ENCODE data around the gene PFKL.
"Not testable (repeated sequence)": the region's sequence is repeated elsewhere in the genome, so short reads cannot be mapped to it uniquely, and the experiment has no call there.

Gene PFKL

GRCh38 chr21:44296916-44297315 is 2.9 kb upstream of the PFKL start:
- H3K36me3 ChIP-seq (ENCODE audit: control insufficient read depth, insufficient read depth, low read length): no peaks in the 10 kb centered on the region
- WGBS, 2 experiments (ENCODE audit: insufficient coverage in 2 of 2): 81 to 87% methylated on average over 9 to 13 of the region's 13 CpGs

DNA sequence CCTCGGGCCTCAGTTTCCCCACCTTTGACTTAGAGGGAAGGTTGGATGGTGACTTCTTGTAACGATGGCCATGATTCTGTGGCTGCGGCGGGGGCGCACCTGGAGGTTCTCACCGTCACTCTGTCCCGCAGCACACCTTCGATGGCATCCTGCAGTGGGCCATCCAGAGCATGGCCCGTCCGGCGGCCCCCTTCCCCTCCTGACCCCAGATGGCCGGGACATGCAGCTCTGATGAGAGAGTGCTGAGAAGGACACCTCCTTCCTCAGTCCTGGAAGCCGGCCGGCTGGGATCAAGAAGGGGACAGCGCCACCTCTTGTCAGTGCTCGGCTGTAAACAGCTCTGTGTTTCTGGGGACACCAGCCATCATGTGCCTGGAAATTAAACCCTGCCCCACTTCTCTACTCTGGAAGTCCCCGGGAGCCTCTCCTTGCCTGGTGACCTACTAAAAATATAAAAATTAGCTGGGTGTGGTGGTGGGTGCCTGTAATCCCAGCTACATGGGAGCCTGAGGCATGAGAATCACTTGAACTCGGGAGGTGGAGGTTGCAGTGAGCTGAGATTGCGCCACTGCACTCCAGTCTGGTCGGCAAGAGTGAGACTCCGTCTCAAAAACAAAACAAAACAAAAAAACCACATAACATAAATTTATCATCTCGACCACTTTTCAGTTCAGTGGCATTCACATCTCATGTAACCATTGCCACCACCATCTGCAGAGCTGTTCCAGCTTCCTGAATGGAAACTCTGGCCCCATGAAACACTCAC is 2.1 kb upstream of the PFKL start:
- 37 to 38% methylated on average over 21 of the region's 22 CpGs for WGBS, 2 experiments (ENCODE audit: insufficient coverage in 2 of 2)
- Histone ChIP-seq H3K4me1 (ENCODE audit: control insufficient read depth, insufficient read depth, low read length, poor library complexity, severe bottlenecking) (peaks cover 3% of the 10 kb centered on the region), H3K36me3 (ENCODE audit: control insufficient read depth, insufficient read depth, low read length) (no peaks in the 10 kb centered on the region), H3K9me3 (ENCODE audit: control insufficient read depth, low read length) (no peaks in the 10 kb centered on the region), H3K27ac (ENCODE audit: low read depth, low read length, severe bottlenecking) (no peak overlapping the region), H3K4me3 (ENCODE audit: extremely low read depth, insufficient read depth, low read length, poor library complexity, severe bottlenecking) (no peak overlapping the region)

More at GRCh38 chr21:44296916-44297315, 2.9 kb upstream of the PFKL start:
- H3K27ac ChIP-seq (ENCODE audit: low read depth, low read length, severe bottlenecking): no peak overlapping the region
- H3K9me3 ChIP-seq (ENCODE audit: control insufficient read depth, low read length): no peaks in the 10 kb centered on the region
- H3K4me1 ChIP-seq (ENCODE audit: control insufficient read depth, insufficient read depth, low read length, poor library complexity, severe bottlenecking): peaks cover 3% of the 10 kb centered on the region
- H3K4me3 ChIP-seq (ENCODE audit: extremely low read depth, insufficient read depth, low read length, poor library complexity, severe bottlenecking): no peak overlapping the region

GRCh38 chr21:44298301-44298700 is 1.6 kb upstream of the PFKL start:
- Histone ChIP-seq H3K36me3 (ENCODE audit: control insufficient read depth, insufficient read depth, low read length) (no peaks in the 10 kb centered on the region), H3K4me3 (ENCODE audit: extremely low read depth, insufficient read depth, low read length, poor library complexity, severe bottlenecking) (no peak overlapping the region), H3K27ac (ENCODE audit: low read depth, low read length, severe bottlenecking) (no peak overlapping the region), H3K4me1 (ENCODE audit: control insufficient read depth, insufficient read depth, low read length, poor library complexity, severe bottlenecking) (peaks cover 3% of the 10 kb centered on the region), H3K9me3 (ENCODE audit: control insufficient read depth, low read length) (no peaks in the 10 kb centered on the region)
- 88 to 100% methylated on average over 1 of the region's 2 CpGs for WGBS, 2 experiments (ENCODE audit: insufficient coverage in 2 of 2)

DNA sequence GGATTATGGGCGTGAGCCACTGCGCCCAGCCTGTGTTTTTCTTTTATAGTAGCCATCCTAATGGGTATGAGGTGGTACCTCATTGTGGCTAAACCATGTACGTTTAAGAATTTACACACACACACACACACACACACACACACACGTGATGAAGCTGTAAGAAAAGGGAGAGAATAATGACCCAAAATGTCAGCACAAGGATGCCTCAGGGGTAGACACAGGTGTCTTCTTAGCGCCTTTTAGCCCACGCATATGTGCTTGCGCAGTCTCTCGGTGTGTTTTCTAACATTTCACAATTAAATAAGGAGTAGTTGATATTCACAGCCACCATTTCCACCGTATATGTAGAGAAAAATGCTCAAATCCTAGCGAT is 782 bp upstream of the PFKL start:
- Histone ChIP-seq H3K9me3 (ENCODE audit: control insufficient read depth, low read length) (no peaks in the 10 kb centered on the region), H3K36me3 (ENCODE audit: control insufficient read depth, insufficient read depth, low read length) (no peaks in the 10 kb centered on the region), H3K4me1 (ENCODE audit: control insufficient read depth, insufficient read depth, low read length, poor library complexity, severe bottlenecking) (peaks cover 3% of the 10 kb centered on the region), H3K27ac (ENCODE audit: low read depth, low read length, severe bottlenecking) (no peak overlapping the region), H3K4me3 (ENCODE audit: extremely low read depth, insufficient read depth, low read length, poor library complexity, severe bottlenecking) (peak overlapping the region; percentile 69)
- WGBS, 2 experiments (ENCODE audit: insufficient coverage in 2 of 2): 17% methylated on average over 1 of the region's 10 CpGs; no CpG with 5 or more reads in 1 of the 2 experiments

DNA sequence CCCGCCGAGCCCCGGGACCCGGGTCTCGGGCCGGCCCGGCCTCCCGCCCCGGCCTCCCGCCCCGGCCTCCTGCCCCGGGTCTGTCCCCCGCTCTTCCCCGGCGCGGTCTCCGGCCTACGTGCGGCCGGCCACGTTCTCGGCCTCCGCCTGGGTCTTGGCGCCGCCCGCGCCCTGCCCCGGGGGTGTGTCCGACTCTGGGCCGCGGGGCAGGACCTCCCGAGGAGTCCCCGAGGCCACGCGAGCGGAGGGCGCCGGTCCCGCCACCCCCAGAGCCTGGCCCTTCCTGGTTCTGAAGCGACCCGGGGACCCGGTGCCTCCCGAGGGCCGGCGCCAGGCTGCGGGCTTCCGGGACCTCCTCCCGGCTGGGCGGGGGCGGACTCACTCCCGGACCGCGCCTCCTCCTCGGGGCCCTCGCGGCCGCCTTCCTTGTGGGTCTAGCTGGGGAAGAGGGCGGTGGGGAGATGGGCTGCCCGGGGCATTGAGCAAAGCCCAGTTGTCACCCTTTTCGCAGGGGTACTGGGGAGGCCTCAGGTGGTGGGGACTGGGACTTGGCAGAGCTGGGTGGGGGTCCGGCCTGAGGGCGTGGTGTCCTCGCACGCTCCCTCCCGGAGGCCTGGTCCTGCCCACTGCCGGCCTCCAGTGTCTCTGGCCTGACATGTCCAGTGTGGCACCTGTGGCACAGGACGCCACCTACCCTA is 558 bp downstream of the PFKL start:
- no peaks in the 10 kb centered on the region for H3K36me3 ChIP-seq (ENCODE audit: control insufficient read depth, insufficient read depth, low read length)
- no peaks in the 10 kb centered on the region for H3K9me3 ChIP-seq (ENCODE audit: control insufficient read depth, low read length)
- H3K4me3 ChIP-seq (ENCODE audit: extremely low read depth, insufficient read depth, low read length, poor library complexity, severe bottlenecking): peak overlapping the region; percentile 69
- H3K4me1 ChIP-seq (ENCODE audit: control insufficient read depth, insufficient read depth, low read length, poor library complexity, severe bottlenecking): peaks cover 5% of the 10 kb centered on the region
- H3K27ac ChIP-seq (ENCODE audit: low read depth, low read length, severe bottlenecking): no peak overlapping the region
- WGBS, 2 experiments (ENCODE audit: insufficient coverage in 2 of 2): 0 to 1% methylated on average over 45 to 53 of the region's 67 CpGs

DNA sequence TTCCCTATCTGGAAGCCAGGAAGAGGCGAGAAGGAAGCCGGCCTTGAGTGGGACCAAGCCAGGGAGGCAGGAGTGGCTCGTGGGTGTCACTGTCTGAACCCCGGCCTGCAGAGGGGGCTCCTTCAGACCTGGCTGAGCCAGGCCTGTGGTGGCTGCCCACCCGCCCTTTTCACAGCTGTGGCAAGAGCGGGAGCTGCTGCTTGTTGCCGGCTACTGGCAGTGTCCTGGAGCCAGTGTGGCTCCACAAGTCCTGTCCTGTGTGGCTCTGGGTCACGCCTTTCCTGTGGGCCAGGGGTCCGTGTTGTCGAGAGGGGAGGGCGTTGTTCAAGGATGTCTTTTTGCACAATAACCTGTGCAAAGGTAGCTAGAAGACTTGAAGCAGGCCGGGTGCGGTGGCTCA is 1.3 kb downstream of the PFKL start:
- H3K4me1 ChIP-seq (ENCODE audit: control insufficient read depth, insufficient read depth, low read length, poor library complexity, severe bottlenecking): peaks cover 8% of the 10 kb centered on the region
- H3K9me3 ChIP-seq (ENCODE audit: control insufficient read depth, low read length): no peaks in the 10 kb centered on the region
- peak overlapping the region; percentile 69 for H3K4me3 ChIP-seq (ENCODE audit: extremely low read depth, insufficient read depth, low read length, poor library complexity, severe bottlenecking)
- no peaks in the 10 kb centered on the region for H3K36me3 ChIP-seq (ENCODE audit: control insufficient read depth, insufficient read depth, low read length)
- WGBS, 2 experiments (ENCODE audit: insufficient coverage in 2 of 2): 87 to 93% methylated on average over 11 to 12 of the region's 13 CpGs
- H3K27ac ChIP-seq (ENCODE audit: low read depth, low read length, severe bottlenecking): no peak overlapping the region

DNA sequence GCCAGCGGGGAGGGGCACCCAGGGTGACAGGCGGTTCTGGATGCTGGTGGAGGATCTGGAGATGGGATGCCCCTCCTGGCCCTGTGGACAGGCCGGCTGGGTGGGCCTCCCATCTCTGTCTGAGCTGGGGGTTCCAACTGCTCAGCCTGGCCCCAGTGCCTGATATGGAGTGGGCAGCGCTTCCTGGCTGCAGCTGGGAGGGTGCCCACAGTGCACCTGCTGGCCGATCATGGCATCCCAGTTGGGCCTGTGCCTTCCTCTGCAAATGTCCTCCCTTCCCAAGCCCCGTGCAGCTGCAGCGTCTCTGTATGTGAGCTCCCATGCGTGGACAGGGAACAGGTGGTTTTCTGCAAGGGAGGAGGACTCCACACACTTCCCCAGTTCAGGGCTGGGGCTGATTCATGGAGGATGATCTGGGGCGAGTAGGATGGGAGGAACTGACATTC is 2.1 kb downstream of the PFKL start:
- Histone ChIP-seq H3K36me3 (ENCODE audit: control insufficient read depth, insufficient read depth, low read length) (no peaks in the 10 kb centered on the region), H3K9me3 (ENCODE audit: control insufficient read depth, low read length) (no peaks in the 10 kb centered on the region), H3K4me1 (ENCODE audit: control insufficient read depth, insufficient read depth, low read length, poor library complexity, severe bottlenecking) (peaks cover 9% of the 10 kb centered on the region), H3K27ac (ENCODE audit: low read depth, low read length, severe bottlenecking) (no peak overlapping the region), H3K4me3 (ENCODE audit: extremely low read depth, insufficient read depth, low read length, poor library complexity, severe bottlenecking) (no peak overlapping the region)
- WGBS, 2 experiments (ENCODE audit: insufficient coverage in 2 of 2): 90 to 98% methylated on average over 4 to 8 of the region's 9 CpGs

- H3K9me3 ChIP-seq (ENCODE audit: control insufficient read depth, low read length); H3K27ac ChIP-seq (ENCODE audit: low read depth, low read length, severe bottlenecking); H3K4me3 ChIP-seq (ENCODE audit: extremely low read depth, insufficient read depth, low read length, poor library complexity, severe bottlenecking); H3K36me3 ChIP-seq (ENCODE audit: control insufficient read depth, insufficient read depth, low read length): not testable (repeated sequence)
- peaks cover 12% of the 10 kb centered on the region for H3K4me1 ChIP-seq (ENCODE audit: control insufficient read depth, insufficient read depth, low read length, poor library complexity, severe bottlenecking)
- WGBS, 2 experiments (ENCODE audit: insufficient coverage in 2 of 2): 91 to 93% methylated on average over 17 to 18 of the region's 23 CpGs
Measured at GRCh38 chr21:44302573-44303401, 2.9 kb downstream of the PFKL start.

- Histone ChIP-seq H3K4me1 (ENCODE audit: control insufficient read depth, insufficient read depth, low read length, poor library complexity, severe bottlenecking) (peaks cover 12% of the 10 kb centered on the region), H3K27ac (ENCODE audit: low read depth, low read length, severe bottlenecking) (no peak overlapping the region), H3K4me3 (ENCODE audit: extremely low read depth, insufficient read depth, low read length, poor library complexity, severe bottlenecking) (no peak overlapping the region), H3K9me3 (ENCODE audit: control insufficient read depth, low read length) (no peaks in the 10 kb centered on the region), H3K36me3 (ENCODE audit: control insufficient read depth, insufficient read depth, low read length) (peaks cover 9% of the 10 kb centered on the region)
- WGBS, 2 experiments (ENCODE audit: insufficient coverage in 2 of 2): 94 to 95% methylated on average over 10 to 12 of the region's 12 CpGs
Measured at GRCh38 chr21:44303490-44303981, 3.7 kb downstream of the PFKL start.

GRCh38 chr21:44304011-44304616 is 4.3 kb downstream of the PFKL start:
- Histone ChIP-seq H3K9me3 (ENCODE audit: control insufficient read depth, low read length) (no peaks in the 10 kb centered on the region), H3K36me3 (ENCODE audit: control insufficient read depth, insufficient read depth, low read length) (peaks cover 9% of the 10 kb centered on the region), H3K27ac (ENCODE audit: low read depth, low read length, severe bottlenecking) (no peak overlapping the region), H3K4me1 (ENCODE audit: control insufficient read depth, insufficient read depth, low read length, poor library complexity, severe bottlenecking) (peaks cover 12% of the 10 kb centered on the region), H3K4me3 (ENCODE audit: extremely low read depth, insufficient read depth, low read length, poor library complexity, severe bottlenecking) (no peak overlapping the region)
- 86 to 90% methylated on average over 14 to 16 of the region's 16 CpGs for WGBS, 2 experiments (ENCODE audit: insufficient coverage in 2 of 2)
